Renal pelvis (tissue), 4 donors: ENCODE results near the gene ETFB. TPM values are rescaled to one million over a fixed set of nuclear protein-coding genes. Genes with fewer than 3 reads are reported as not detected.

Source experiments
- DNase-seq: peaks from one replicate; pipeline ENCODE4 v3.0.0-alpha.2; 2013
- polyA plus RNA-seq, 3 donors: library from polyadenylated mRNA; unstranded; fragments of 120-200 nt; gene quantifications; one replicate each; pipeline ENCODE4 v1.2.1, GENCODE V29; 2013; ENCODE audit not compliant: insufficient read length in 3 of 3

Gene ETFB
- polyA plus RNA-seq, 3 donors = 143 to 171 (median 160) TPM

- no peak for DNase-seq
Measured at GRCh38 chr19:51337141-51337860, 28.9 kb downstream of the ETFB start.

GRCh38 chr19:51333836-51334460 lies 32.2 kb downstream of the ETFB start:
- DNase-seq = no peak

- DNase-seq = no peak
Measured at GRCh38 chr19:51331716-51332115, 34.5 kb downstream of the ETFB start.

- DNase-seq = no peak
Measured at GRCh38 chr19:51331193-51331592, 35.0 kb downstream of the ETFB start.

- no peak for DNase-seq
Measured at GRCh38 chr19:51330366-51330765, 35.8 kb downstream of the ETFB start.

- DNase-seq = no peak
Measured at GRCh38 chr19:51329411-51329810, 36.8 kb downstream of the ETFB start.

GRCh38 chr19:51327066-51328001 lies 38.9 kb downstream of the ETFB start:
- DNase-seq = peak; percentile 55

- DNase-seq = no peak
Measured at GRCh38 chr19:51326216-51327065, 39.7 kb downstream of the ETFB start.

GRCh38 chr19:51325161-51325976 lies 40.8 kb downstream of the ETFB start:
- no peak for DNase-seq

- no peak for DNase-seq
Measured at GRCh38 chr19:51324167-51324481, 42.1 kb downstream of the ETFB start.

GRCh38 chr19:51323481-51324166 lies 42.6 kb downstream of the ETFB start:
- DNase-seq = no peak

GRCh38 chr19:51321799-51322198 lies 44.4 kb downstream of the ETFB start:
- no peak for DNase-seq

- peak; percentile 62 for DNase-seq
Measured at GRCh38 chr19:51320280-51320657, 45.9 kb downstream of the ETFB start.

GRCh38 chr19:51319649-51320279 lies 46.4 kb downstream of the ETFB start:
- DNase-seq = no peak

- DNase-seq = no peak
Measured at GRCh38 chr19:51318687-51319648, 47.2 kb downstream of the ETFB start.

GRCh38 chr19:51317968-51318367 lies 48.2 kb downstream of the ETFB start:
- DNase-seq = no peak

- DNase-seq = no peak
Measured at GRCh38 chr19:51317376-51317775, 48.8 kb downstream of the ETFB start.

GRCh38 chr19:51316688-51317087 lies 49.5 kb downstream of the ETFB start:
- no peak for DNase-seq
